ACC112 (cell line): ENCODE results near the gene DCDC2B.
"Not testable (repeated sequence)": the region's sequence is repeated elsewhere in the genome, so short reads cannot be mapped to it uniquely, and the experiment has no call there.

Experiments used
- H2AFZ ChIP-seq: fragments of 200-600 bp; sonication (generic); one replicate; pipeline ENCODE4 v1.6.0; 2017; ENCODE audit warnings: antibody characterized with exemption, low read length; ENCODE audit not compliant: unreplicated experiment
- H3K27ac ChIP-seq: fragments of 200-600 bp; sonication (generic); 2 replicates; pipeline ENCODE4 v1.5.1; 2014; ENCODE audit warnings: low read depth, mild to moderate bottlenecking, antibody characterized with exemption, low read length, moderate library complexity
- H3K27me3 ChIP-seq: fragments of 200-600 bp; sonication (generic); 2 replicates; pipeline ENCODE4 v1.6.1; 2014; ENCODE audit warnings: mild to moderate bottlenecking, antibody characterized with exemption, low read length, moderate library complexity, mixed read lengths; ENCODE audit not compliant: insufficient read depth
- H3K36me3 ChIP-seq: fragments of 200-600 bp; sonication (generic); 2 replicates; pipeline ENCODE4 v1.6.1; 2016; ENCODE audit warnings: mild to moderate bottlenecking, antibody characterized with exemption, low read length, moderate library complexity, mixed read lengths; ENCODE audit not compliant: insufficient read depth
- H3K4me1 ChIP-seq: fragments of 200-600 bp; sonication (generic); one replicate; pipeline ENCODE4 v1.6.1; 2016; ENCODE audit warnings: low read length, mixed read lengths; ENCODE audit not compliant: insufficient read depth, unreplicated experiment, control insufficient read depth
- H3K4me3 ChIP-seq: fragments of 200-600 bp; sonication (generic); 2 replicates; pipeline ENCODE4 v1.5.1; 2014; ENCODE audit warnings: mild to moderate bottlenecking, low read depth, low read length
- H3K79me2 ChIP-seq: fragments of 200-600 bp; sonication (generic); one replicate; pipeline ENCODE4 v1.6.0; 2016; ENCODE audit warnings: low read length; ENCODE audit not compliant: control insufficient read depth, unreplicated experiment, insufficient read depth

DCDC2B gene

DNA sequence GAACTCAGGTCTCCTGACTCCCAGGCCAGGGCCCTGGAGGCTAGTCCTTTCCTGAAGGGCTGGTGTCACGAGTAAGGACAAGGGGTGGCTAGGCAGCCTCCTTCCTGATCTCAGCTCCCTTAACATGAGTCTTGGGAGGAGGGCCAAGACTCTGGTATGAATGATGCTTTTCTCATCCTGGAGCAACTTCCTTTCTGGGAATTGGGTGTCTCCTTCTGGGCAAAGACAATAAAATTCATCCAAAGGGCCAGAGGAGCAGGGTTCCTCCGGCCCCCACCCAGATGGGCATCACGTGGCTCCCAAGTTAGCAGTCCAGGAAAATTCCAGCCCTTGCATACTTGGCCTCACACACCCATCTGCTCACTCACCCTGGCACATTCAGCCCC lies 38.0 kb downstream of the DCDC2B start, which contains the start of gene FAM167B:
FAM167B (plus strand) TSS at position 335 of the 386 bp plus-strand sequence. CDS start 200 bp downstream, outside the sequence.
- H3K27ac ChIP-seq, result no peak within 1 kb of the TSS
- H3K4me1 ChIP-seq, result peaks cover 14% of the 10 kb centered on the region
- no peaks in the 10 kb centered on the region for H3K79me2 ChIP-seq
- H3K36me3 ChIP-seq, result no peaks in the 10 kb centered on the region
- H2AFZ ChIP-seq, result no peak within 1 kb of the TSS
- no peaks in the 10 kb centered on the region for H3K27me3 ChIP-seq
- H3K4me3 ChIP-seq, result no peak within 1 kb of the TSS

GRCh38 chr1:32247452-32247851 lies 38.6 kb downstream of the DCDC2B start:
- H3K79me2 ChIP-seq, result no peaks in the 10 kb centered on the region
- H2AFZ ChIP-seq, result no peak overlapping the region
- H3K4me3 ChIP-seq, result no peak overlapping the region
- H3K27ac ChIP-seq, result no peak overlapping the region
- H3K4me1 ChIP-seq, result peaks cover 13% of the 10 kb centered on the region
- no peaks in the 10 kb centered on the region for H3K27me3 ChIP-seq
- no peaks in the 10 kb centered on the region for H3K36me3 ChIP-seq

- Histone ChIP-seq H3K36me3 (no peaks in the 10 kb centered on the region), H3K4me3 (no peak overlapping the region), H2AFZ (no peak overlapping the region)
These were observed 39.3 kb downstream of the DCDC2B start for GRCh38 chr1:32247983-32248889.

DNA sequence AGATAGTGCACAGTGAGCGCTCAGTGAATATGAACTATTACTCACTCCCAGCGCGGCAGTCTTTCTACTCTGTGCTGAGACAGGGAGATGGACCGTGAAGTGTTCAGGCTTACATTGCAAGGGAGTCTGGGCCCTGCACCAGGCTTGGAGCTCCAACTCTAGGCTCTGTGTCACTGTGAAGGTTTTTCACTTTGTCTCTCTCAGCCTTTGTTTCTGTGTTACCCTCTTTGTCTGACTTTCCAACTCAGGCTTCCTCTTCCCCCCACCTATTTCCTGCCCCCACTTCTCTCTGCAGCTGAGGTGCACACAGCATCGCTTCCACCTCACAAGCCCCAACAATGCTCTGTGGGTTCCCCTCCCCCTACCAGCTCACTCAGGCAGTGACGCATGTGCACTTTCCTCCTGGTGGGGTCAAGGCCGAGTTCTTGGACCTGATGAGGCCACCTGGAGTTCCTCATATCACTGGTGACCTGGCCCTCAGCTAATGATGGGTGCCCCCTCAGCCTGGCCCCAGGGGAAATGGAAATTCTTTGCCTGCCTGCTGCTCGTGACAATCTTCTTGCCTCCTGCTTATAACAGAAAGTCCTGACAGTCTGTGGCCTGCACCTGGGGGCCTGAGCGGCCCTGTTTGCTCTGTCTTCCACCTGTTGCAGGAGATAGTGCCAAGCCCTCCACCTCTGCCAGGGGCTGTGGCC lies 41.1 kb downstream of the DCDC2B start:
- Histone ChIP-seq H2AFZ (no peak overlapping the region), H3K27ac (no peak overlapping the region), H3K4me3 (no peak overlapping the region)

More at GRCh38 chr1:32247983-32248889, 39.3 kb downstream of the DCDC2B start:
- H3K27ac ChIP-seq, result no peak overlapping the region
- peaks cover 13% of the 10 kb centered on the region for H3K4me1 ChIP-seq
- H3K79me2 ChIP-seq, result no peaks in the 10 kb centered on the region
- no peaks in the 10 kb centered on the region for H3K27me3 ChIP-seq

DNA sequence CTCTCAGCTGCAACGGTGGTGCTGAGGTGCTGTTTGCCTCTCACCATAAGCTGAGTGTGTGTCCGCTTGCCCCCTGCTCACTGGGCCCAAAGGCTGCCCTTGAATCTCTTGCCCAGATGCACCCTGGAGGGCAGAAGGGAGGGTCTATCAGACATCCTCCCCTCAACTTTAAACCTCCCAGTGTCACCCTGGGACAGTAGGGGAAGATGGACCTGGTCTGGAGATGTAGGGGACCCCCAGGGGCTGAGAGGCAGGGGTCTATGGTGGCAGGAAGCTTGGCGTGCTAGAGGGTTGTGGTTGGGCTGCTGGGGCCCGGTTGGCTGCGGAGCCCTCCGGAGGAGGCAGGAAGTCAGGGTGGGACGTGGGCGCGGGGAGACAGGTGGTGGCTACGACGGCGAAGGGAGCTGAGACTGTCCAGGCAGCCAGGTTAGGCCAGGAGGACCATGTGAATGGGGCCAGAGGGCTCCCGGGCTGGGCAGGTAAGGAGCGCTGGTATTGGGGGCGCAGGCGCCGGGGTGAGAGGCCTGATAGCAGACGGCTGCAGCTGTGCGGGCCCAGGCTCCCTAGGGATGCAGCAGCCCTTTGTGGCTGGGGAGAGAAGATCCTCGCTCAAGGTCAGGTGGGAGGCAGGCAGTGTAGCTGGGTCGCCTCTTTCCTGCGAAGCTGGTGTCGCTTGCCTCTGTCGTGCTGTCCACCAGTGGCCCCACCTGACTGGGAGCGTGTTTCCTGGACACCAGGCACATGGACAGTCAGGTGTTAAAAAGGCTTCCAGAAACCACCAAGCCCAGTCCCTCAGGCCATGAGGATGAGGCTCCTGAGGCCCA lies 42.2 kb downstream of the DCDC2B start, which contains the start of gene LCK:
LCK (plus strand) TSS at position 373 of the 824 bp plus-strand sequence. CDS start 23,065 bp downstream, outside the sequence.
- no peaks in the 10 kb centered on the region for H3K36me3 ChIP-seq
- H3K27me3 ChIP-seq, result no peaks in the 10 kb centered on the region
- no peak within 1 kb of the TSS for H2AFZ ChIP-seq
- no peak within 1 kb of the TSS for H3K27ac ChIP-seq
- no peak within 1 kb of the TSS for H3K4me3 ChIP-seq
- H3K4me1 ChIP-seq, result peaks cover 13% of the 10 kb centered on the region
- no peaks in the 10 kb centered on the region for H3K79me2 ChIP-seq

More for the DNA sequence above, 41.1 kb downstream of the DCDC2B start:
- Histone ChIP-seq H3K36me3 (no peaks in the 10 kb centered on the region), H3K27me3 (no peaks in the 10 kb centered on the region), H3K79me2 (no peaks in the 10 kb centered on the region), H3K4me1 (peaks cover 13% of the 10 kb centered on the region)

DNA sequence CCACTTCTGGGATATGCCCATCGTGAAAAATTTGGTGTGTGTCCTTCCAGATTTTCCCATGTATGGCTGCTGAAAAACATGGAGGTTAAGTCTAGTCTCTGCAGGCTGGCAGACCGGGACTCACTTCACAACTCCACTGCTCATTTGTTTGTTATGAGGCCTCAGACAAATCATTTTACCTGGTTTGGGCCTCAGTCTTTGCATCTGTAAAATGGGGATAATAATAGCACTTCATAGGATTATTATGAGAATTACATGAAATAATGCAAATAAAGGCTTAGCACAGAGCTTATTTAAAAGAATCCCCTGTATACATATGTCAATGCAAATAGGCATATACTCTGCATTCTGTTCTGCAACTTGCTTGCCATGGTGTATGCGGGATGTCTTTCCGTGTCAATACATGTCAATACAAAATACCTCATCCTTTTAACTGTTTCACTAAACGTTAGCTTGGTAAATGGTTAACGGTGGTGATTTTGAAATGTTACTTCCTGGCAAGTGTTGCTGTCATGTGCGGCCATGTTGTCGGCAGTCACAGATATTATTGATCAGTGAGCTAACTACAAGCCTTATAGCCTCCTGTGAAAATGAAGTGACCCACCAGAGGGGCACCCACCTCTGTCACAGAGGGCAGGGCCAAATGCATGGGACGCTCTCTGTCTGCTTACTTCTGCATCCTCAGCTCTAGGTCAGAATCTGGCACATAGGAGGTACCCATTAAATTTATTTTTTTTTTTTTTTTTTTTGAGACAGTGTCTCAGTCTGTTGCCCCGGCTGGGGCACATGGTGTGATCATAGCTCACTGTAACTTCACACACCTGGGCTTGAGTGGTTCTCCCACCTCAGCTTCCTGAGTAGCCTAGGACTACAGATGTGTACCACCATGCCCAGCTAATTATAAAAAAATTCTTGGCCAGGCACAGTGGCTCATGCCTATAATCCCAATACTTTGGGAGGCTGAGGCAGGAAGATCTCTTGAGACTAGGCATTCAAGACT lies 46.5 kb downstream of the DCDC2B start:
- Histone ChIP-seq H3K36me3 (no peaks in the 10 kb centered on the region), H3K79me2 (no peaks in the 10 kb centered on the region), H3K27ac (no peak overlapping the region), H3K4me3 (no peak overlapping the region), H3K27me3 (no peaks in the 10 kb centered on the region), H3K4me1 (no peaks in the 10 kb centered on the region), H2AFZ (no peak overlapping the region)

GRCh38 chr1:32256473-32257226 lies 47.8 kb downstream of the DCDC2B start:
- Histone ChIP-seq H3K4me3 (no peak overlapping the region), H3K79me2 (no peaks in the 10 kb centered on the region), H3K27me3 (no peaks in the 10 kb centered on the region), H3K27ac (no peak overlapping the region), H3K36me3 (no peaks in the 10 kb centered on the region), H2AFZ (no peak overlapping the region), H3K4me1 (no peaks in the 10 kb centered on the region)

- no peaks in the 10 kb centered on the region for H3K27me3 ChIP-seq
- no peaks in the 10 kb centered on the region for H3K79me2 ChIP-seq
- no peak overlapping the region for H3K27ac ChIP-seq
- H3K4me1 ChIP-seq, result no peaks in the 10 kb centered on the region
- no peaks in the 10 kb centered on the region for H3K36me3 ChIP-seq
- H3K4me3 ChIP-seq, result no peak overlapping the region
- no peak overlapping the region for H2AFZ ChIP-seq
These were observed 48.3 kb downstream of the DCDC2B start for GRCh38 chr1:32257227-32257508.

DNA sequence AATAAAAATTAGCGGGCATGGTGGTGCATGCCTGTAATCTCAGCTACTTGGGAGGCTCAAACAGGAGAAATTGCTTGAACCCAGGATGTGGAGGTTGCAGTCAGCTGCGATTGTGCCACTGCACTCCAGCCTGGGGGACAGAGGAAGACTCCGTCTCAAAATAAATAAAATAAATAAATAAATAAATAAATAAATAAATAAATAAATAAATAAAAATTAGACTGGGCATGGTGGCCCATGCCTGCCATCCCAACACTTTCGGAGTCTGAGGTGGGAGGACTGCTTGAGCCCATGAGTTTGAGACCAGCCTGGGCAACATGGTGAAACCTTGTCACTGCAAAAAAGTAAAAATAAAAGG lies 54.3 kb downstream of the DCDC2B start:
- not testable (repeated sequence) for H3K4me1 ChIP-seq, H3K27me3 ChIP-seq, H3K4me3 ChIP-seq, H3K79me2 ChIP-seq, H2AFZ ChIP-seq, H3K27ac ChIP-seq, H3K36me3 ChIP-seq
